ENCODE data around the gene TOM1L2.
"Not testable (repeated sequence)": the region's sequence is repeated elsewhere in the genome, so short reads cannot be mapped to it uniquely, and the experiment has no call there.

TOM1L2 gene

DNA sequence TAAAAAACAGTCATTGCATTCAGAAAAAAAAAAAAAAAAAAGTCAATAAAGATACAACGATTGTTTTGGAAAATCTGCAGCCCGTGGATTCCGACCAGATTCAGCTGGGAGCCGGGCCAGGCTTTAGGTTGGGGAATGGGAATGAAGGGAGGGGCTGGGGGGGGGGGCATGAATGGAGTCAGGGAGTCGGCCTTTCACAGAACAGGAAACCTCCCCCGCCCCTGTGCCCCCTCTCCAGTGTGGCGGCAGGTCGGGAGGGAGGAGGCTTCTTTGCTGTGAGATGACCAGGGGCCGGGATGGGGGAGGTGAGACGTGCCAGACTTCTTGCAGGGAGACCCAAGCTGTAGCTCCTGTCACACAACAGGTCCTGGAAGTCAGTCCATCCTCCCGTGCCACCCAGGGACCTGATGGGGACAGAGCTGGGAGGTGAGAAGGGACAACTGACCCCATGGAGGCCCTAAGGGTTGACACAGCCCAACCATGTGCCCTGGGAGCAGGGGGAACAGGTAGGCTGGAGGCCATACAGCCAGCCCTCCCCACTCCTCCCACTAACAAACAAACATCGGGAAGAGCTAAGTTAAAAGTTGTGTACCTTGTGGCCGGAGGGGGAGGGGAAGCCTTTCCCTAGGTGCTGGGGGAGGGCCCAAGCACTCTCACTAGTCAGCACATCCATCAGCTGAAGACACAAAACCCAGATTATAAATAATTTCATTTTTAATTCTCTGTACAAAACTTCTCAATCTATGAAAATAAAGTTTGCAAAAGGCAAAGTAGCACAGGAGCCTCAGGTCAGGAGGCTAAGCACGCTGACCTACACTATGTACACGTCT, 160.6 kb downstream of the TOM1L2 start:
- peak in 1 of 58 donors; percentile 31 for DNase-seq

DNA sequence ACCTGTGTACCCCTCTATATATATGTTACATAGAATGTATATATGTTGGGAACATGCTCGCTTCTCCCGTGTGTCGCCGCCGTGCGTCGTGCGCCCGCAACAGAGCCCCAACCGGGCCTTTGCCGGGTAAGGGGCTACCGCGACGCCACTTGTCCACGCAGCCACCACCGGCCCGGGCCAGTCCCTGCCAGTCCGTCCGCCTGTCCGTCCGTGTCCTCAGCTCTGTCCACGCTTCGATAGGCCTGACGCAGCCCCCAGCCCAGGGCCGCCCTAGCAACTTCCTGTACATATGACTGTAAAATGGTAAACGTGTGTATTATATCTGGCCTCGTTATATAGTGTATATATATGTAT, 161.3 kb downstream of the TOM1L2 start:
- no peak for DNase-seq

DNA sequence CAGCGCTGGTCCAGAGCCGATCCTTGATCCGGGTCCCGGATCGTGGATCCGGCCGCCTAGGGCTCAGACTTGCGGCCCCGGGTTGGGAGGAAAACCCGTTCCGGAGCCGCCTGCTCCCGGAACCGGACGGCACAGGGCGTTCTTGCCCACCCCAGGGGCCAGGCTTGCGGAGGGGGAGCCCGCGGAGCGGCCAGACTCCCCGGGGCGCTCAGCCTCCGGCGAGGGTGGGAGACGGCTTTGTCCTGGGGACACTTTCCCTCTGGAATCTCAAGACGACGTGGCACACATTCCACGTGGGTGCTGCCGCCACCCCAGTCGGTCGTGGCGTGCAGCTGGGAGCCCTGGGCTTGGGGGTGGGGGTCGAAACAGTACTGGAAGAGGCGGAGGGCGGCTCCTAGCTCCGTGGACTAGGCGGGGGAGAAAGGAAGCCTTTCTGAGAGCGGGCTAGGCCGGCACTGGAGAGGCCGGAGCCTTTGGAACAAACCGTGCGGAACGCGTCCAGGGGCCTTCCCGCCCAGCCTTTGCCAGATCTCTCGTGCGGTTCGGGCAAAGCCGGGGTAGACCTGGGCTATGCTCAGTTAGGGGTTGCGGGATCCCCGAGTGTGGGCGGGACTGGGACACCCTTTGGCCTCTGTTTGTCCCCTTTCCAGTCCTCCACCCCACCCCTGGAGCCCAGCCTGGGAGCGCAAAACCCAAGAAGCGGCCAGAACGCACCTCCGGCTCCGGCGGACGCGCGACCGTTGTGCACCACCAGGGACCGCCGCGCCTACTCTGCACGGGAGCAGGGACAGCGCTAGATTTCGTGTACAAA, 161.9 kb downstream of the TOM1L2 start:
- DNase-seq, result peak in 14 of 58 donors; percentile 22 to 60 (median 32)

DNA sequence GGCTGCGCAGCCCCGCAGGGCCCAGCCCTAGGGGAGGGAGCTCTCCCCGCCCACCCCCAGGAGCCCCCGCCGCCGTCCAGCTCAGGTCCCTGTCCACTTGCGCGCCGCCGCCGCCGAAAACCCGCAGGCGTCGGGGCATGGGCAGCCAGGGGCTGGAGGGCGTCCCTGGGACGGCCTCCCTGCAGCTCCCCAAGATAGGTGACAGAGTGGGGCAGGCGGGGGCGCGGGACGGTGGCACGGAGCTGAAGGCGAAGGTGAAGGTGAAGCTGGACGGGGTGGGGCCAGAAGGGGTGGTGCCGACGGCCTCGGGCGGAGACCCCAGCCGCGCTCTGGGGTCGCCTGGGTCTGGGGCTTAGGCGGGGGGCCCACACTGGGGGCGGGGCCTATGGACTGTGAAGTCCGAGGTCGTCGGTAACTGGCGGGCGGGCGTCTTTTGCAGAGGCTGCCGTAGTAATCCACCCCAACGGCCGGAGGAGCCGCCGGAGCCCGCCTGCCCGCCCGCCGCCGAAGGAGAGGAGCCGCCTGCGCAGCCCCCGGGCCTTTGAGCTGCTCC, 162.6 kb downstream of the TOM1L2 start:
- DNase-seq, result no peak

DNA sequence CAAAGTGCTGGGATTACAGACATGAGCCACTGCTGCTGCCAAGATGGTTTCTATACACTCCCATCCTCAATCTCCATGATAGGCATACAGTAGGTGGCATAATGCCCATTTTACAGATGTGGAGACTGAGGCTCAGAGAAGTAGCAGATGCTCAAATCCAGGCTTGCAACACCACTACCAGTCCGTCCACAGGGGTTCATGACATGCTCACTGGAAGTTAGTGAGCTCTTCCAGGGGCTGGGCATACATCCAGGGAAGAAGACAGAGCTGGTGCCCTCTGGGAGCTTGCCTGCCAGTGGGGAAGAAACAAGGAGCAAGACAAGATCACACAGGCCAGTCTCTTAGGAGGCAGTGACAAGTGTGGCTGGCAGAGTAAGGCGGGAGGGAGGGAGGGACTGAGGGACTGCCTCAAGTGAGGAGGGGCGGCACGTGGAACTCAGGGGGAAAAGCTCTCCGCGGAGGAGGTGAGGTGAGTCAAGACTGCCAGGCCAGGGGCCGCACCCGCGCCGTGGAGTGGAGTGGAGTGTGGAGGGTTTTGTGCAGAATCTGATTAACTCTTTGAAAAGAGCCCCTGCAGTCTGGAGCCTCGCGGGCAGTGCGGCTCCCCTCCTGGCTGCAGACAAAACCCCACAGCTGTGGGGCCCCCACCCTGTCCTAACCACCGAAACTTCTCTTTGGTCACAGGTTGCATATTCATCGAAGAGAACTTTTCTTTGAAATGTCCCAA, 163.3 kb downstream of the TOM1L2 start:
- no peak for DNase-seq

DNA sequence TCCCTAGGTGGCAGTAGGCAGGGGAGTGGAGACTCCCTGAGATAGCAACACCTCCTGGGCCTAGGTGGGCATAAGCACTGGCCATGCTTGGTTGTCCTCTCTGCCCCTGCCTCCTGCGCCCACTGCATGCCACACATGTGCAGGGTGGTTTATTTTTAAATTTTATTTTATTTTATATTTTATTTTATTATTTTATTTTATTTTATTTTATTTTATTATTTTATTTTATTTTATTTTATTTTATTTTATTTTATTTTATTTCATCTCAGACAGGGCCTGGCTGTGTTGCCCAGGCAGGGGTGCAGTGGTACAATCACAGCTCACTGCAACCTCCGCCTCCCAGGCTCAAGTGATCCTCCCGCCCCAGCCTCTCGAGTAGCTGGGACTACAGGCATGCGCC, 164.0 kb downstream of the TOM1L2 start:
- not testable (repeated sequence) for DNase-seq

DNA sequence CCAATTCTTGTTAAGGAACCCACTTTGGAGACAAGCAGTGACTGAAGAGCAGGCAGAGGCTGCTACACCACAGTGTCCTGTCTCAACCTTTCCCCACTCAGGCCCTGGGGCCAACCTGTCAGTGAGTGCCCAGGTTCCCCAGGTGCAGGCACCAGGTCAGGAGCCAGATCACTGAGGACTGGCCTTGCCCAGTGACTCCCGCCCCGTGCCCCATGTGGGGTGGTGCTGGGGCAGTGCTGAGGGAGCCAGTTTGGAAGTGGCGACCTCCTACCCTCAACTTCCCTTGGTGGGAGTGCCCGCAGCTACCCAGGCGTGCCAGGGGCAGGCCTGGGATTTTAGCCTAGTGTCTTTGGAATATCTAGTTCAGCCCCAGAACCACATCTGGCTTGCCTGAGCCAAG, 164.8 kb downstream of the TOM1L2 start:
- DNase-seq, result no peak

DNA sequence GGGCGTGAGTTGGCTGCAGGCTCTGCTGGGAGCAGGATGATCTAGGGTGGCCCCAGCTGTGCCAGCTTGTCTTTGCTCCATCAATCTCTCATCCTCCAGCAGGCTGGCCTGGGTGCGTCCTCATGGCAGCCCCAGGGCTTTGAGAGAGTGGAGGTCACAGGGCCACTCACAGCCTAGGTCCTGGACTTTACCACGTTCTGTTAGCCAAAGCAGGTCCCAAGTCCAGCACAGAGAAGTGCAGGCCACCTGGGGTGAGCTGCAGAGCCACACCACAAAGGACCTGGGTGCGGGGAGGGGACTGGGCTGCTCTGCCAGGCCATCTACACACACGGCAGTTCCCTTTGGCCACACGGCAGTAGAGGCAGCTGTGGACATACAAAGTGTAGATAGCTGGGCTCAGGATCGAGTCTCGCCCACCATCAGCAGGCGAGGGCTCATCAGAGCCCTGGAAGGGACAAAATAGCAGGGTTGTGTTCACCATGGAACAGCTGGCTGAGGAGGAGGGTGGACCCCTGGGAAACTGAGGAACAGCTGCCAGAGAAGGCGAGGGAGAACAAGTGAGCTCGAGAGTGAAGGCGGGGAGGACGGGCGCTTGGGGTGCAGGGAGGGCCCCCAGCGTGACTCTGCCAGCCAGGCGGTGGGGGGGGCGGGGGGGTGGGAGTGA, 165.5 kb downstream of the TOM1L2 start:
- no peak for DNase-seq

DNA sequence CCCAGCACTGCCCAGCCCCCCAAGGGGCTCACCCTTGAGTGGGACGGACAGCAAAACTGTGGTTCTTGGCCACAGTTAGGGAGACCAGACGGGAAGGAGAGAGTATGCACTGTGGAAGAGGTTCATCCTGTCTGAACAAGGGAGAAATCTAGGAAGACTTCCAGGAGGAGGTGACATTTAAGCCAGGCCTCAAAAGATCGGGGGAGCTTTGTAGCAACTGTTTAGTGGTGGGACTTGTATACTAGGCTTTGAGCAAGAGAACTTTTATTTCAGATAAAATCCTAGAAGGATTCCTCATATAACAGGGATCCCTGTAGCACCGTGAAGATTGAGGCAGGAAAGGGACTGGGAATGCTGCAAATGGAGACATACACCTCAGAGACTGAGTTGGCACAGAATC, 166.2 kb downstream of the TOM1L2 start:
- DNase-seq, result no peak

DNA sequence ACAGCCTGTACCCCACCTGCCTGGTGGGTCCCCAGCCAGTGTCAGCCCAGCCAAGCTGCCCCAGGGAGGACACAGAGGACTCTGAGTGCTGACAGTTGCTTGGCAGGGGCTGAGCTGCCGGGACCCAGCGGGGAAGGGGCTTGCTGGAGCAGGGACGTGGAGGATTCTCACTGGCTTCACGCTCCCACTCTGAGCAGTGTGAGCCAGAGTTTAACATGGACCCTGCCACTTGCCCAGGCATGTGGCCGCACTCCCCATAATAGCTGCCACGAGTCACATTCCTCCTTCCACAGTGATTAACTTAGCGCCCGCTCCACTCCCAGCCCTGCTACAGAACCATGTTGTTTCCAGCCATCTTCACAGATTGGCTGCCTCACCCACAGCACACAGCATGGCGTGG, 166.6 kb downstream of the TOM1L2 start:
- no peak for DNase-seq

DNA sequence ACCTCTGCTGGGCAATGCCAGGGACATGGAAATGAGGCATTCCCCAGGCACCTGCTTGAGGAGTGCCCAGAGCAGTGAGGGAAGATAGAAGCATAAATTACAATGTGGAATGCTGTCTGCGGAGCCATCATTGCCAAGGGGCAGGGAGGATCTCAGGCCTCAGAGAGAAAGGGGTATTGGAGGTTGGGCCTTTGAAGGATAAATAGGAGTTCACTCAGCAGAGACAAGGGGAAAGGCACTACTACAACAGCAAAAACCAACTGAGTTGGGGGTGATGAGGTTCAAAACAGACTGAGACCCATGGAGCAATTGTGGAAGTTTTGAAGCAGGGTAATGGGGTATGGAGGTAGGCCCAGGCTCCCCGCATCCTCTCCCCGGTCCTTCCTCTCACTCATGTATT, 168.2 kb downstream of the TOM1L2 start:
- no peak for DNase-seq

DNA sequence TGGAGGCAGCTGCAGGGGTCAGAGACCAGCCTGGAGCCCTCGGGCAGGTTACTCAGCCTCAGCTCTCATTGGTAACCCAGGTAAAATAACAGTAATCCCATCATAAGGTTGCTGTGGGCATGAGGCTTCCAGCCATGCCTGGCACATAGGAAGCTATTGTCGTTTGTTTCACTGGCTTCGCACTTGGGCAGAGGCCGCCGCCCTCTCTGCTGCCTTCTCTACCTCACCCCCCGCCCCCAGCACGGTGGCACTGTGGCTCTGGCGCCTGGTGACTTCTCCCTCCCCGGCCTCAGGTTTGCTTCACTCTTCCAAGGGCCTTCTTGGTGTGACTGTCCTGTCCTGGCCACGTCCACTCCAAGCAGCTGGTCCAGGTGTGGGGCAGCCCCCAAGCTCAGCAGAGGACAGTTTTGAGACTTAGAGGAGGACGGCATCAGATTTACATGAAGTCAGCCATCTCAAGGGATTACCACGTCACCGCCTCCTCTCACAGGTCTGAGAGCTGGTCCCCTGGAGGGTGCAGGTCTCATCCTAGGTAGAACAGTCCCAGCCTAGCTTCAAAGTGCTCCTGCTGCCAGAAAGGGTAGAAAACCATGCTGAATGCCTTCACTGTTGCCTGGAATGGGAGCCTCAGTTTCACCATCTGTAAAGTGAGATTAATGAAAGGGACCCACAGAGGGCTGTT, 170.3 kb downstream of the TOM1L2 start:
- DNase-seq, result peak in 7 of 58 donors; percentile 17 to 54 (median 42)

DNA sequence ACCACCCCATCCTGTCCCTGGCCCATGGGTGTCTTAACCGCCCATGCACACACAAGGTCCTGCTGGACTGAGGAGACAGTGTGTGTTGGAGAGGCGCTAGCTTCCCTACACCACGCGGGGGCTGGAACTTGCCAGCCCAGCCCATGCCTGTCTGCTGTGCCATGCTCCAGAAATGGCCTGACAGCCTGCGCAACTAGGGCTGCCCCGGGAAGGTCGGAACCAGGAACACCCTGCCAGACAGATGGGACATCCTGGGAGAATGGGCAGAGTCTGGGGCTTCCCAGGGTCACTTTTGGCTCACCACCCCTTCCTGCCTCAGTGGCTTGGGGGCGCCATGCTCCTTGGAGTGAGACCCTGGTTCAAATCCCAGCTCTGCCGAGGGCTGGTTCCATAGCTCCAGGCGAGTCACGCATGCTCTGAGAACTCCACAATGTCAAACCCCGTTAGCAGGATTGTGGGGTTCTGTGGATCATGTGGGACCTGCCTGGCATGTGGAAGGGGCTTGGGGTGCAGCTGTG, 171.6 kb downstream of the TOM1L2 start:
- no peak for DNase-seq

DNA sequence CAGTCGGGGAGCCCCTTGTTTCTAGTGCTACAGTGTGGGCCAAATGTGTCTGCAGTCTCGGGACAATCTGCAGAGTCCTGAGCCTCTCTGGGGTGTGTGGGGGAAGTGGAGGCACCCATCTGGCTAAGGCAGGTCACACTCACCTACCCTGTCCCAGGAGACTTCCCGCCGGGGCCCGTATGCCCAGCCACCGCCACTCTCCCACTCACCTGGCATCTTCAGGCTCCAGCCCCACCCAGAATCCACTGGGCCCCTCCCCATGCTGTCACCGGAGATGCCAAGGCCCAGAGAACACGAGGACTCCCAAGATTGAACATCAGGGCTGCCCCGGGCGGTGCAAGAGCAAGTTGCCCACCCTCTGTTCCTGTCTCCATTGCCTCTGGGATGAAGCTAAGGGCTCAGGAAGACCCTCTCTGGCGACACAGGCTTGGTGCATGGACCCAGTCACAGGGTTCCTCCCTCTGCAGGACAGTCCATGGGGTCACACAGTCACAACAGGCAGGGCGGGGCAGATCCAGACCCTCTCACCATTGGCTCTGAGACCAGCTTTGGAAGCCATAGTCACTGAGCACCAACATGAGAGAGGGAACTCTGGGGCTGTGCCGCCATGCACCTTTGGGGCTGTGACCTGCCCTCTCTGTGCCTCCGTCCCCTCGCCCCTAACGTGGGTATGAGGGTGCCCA, 173.5 kb downstream of the TOM1L2 start:
- DNase-seq, result no peak

DNA sequence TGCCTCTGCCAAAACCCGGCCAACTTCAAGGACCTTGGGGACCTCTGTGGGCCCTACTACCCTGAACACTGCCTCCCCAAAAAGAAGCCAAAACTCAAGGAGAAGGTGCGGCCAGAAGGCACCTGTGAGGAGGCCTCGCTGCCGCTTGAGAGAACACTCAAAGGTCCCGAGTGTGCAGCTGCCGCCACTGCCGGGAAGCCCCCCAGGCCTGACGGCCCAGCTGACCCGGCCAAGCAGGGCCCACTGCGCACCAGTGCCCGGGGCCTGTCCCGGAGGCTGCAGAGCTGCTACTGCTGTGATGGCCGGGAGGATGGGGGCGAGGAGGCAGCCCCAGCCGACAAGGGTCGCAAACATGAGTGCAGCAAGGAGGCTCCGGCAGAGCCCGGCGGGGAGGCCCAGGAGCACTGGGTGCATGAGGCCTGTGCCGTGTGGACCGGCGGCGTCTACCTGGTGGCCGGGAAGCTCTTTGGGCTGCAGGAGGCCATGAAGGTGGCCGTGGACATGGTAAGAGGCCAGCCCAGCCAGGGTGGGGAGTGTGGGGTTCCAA, 174.1 kb downstream of the TOM1L2 start:
- DNase-seq, result no peak

DNA sequence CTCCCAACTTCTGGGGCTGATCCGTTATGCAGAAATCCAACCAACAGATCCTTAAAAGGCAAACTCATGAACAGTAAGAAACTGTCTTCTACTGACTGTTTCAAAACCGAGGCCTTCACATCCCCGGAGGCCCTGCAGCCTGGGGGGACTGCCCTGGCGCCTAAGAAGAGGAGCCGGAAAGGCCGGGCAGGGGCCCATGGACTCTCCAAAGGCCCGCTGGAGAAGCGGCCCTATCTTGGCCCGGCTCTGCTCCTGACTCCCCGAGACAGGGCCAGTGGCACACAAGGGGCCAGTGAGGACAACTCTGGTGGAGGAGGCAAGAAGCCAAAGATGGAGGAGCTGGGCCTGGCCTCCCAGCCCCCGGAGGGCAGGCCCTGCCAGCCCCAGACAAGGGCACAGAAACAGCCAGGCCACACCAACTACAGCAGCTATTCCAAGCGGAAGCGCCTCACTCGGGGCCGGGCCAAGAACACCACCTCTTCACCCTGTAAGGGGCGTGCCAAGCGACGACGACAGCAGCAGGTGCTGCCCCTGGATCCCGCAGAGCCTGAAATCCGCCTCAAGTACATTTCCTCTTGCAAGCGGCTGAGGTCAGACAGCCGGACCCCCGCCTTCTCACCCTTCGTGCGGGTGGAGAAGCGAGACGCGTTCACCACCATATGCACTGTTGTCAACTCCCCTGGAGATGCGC, 174.9 kb downstream of the TOM1L2 start:
- DNase-seq, result no peak

DNA sequence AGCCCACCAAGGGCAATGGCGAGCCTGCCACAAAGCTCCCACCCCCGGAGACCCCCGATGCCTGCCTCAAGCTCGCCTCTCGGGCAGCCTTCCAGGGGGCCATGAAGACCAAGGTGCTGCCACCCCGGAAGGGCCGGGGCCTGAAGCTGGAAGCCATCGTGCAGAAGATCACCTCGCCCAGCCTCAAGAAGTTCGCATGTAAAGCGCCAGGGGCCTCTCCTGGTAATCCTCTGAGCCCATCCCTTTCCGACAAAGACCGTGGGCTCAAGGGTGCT, 175.5 kb downstream of the TOM1L2 start:
- no peak for DNase-seq

DNA sequence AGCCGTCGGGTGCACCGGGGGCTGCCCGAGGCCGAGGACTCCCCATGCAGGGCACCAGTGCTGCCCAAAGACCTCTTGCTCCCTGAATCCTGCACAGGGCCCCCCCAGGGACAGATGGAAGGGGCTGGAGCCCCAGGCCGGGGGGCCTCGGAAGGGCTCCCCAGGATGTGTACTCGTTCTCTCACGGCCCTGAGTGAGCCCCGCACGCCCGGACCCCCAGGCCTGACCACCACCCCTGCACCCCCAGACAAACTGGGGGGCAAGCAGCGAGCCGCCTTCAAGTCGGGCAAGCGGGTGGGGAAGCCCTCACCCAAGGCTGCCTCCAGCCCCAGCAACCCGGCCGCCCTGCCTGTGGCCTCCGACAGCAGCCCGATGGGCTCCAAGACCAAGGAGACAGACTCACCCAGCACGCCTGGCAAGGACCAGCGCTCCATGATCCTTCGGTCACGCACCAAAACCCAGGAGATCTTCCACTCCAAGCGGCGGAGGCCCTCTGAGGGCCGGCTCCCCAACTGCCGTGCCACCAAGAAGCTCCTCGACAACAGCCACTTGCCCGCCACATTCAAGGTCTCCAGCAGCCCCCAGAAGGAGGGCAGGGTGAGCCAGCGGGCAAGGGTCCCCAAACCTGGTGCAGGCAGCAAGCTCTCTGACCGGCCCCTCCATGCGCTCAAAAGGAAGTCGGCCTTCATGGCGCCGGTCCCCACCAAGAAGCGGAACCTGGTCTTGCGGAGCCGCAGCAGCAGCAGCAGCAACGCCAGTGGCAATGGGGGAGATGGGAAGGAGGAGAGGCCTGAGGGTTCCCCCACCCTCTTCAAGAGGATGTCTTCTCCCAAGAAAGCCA, 176.0 kb downstream of the TOM1L2 start:
- no peak for DNase-seq

All from anterior cingulate cortex (tissue), 58 donors.